Measurements from ENCODE around the gene DGLUCY.

DNA sequence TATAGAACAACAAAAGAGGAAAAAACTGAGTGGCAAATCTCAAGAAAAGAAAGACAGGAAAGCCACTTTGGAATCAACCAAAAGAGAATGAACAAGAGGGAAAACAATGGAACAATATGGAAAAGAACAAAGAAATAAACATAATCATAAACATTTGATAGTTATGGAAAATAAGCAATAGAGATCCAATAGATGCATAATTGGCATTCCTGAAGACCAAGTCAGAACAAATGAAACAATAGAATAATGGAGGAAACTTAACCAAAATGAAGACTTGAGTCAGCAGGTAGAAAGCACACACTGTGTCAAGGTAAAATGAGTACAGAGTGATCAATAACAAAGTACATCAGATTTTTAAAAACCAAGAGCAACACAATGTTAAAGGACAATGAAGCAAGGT is 43.3 kb upstream of the DGLUCY start:
- no peak for TF ChIP-seq CTCF (IDR thresholded peaks at IDR 0.05; ENCODE audit: borderline replicate concordance, extremely low read depth, low read length, poor library complexity, severe bottlenecking)
- TF ChIP-seq EZH2 (IDR thresholded peaks at IDR 0.05; ENCODE audit: borderline replicate concordance, low read depth, low read length, severe bottlenecking) = no peak

All from DND-41 (cell line).